ENCODE results near the gene BOD1.

GRCh38 chr5:173562451-173562850 is 54.0 kb downstream of the BOD1 start:
- TF ChIP-seq CTCF (IDR thresholded peaks at IDR 0.05) (no peak), POLR2A (IDR thresholded peaks at IDR 0.05) (no peak)

Data from testis (tissue), 2 donors.